ENCODE results near the gene ISG15.
"Not testable (repeated sequence)": the region's sequence is repeated elsewhere in the genome, so short reads cannot be mapped to it uniquely, and the experiment has no call there.

GRCh38 chr1:1030867-1031658 lies 17.8 kb downstream of the ISG15 start:
- TF ChIP-seq CTCF (IDR thresholded peaks at IDR 0.05; ENCODE audit: poor library complexity); EZH2 (IDR thresholded peaks at IDR 0.05; ENCODE audit: borderline replicate concordance); EZH2phosphoT487 (IDR thresholded peaks at IDR 0.05; ENCODE audit: low read depth, severe bottlenecking, unreplicated experiment): not testable (repeated sequence)

Measured in hepatocyte (in vitro differentiated cells).